Activated T-helper 1 cell treated with anti-CD3 and anti-CD28 coated beads, Interleukin-12 subunit alpha, Interleukin-12 subunit beta, Interleukin-2, Interleukin-4 antibody, amounts not matched to agents 30 ng/mL and 10 ng/mL and 1 ng/mL, durations not matched to agents 14 hours and 24 hours and 36 hours (primary cell): Measurements from ENCODE around the gene KPTN. TPM values are rescaled to one million over a fixed set of nuclear protein-coding genes. Genes with fewer than 3 reads are reported as not detected.

Source experiments
- DNase-seq: peaks from one replicate; pipeline ENCODE4 v3.0.0; 2021; ENCODE audit warnings: low spot score
- H3K27ac Mint-ChIP-seq: one replicate; pipeline ENCODE4 v1.8.0; 2021; ENCODE audit warnings: mild to moderate bottlenecking, mixed read lengths
- H3K27me3 Mint-ChIP-seq: one replicate; pipeline ENCODE4 v1.8.0; 2022; ENCODE audit warnings: mild to moderate bottlenecking, moderate library complexity, mixed read lengths; ENCODE audit not compliant: insufficient read depth
- H3K36me3 Mint-ChIP-seq: one replicate; pipeline ENCODE4 v1.8.0; 2021; ENCODE audit warnings: low read depth, mixed read lengths
- H3K4me1 Mint-ChIP-seq: one replicate; pipeline ENCODE4 v1.8.0; 2021; ENCODE audit warnings: low read depth, mixed read lengths
- H3K4me3 Mint-ChIP-seq: one replicate; pipeline ENCODE4 v1.8.0; 2021; ENCODE audit warnings: mild to moderate bottlenecking, moderate library complexity, mixed read lengths
- H3K9me3 Mint-ChIP-seq: one replicate; pipeline ENCODE4 v1.8.0; 2021; ENCODE audit warnings: mixed read lengths
- intact Hi-C: fragments of 100-400 bp; cut with micrococcal nuclease; formaldehyde crosslinking; loops from one replicate; pipeline ENCODE4 v1.15.1; 2024
- total RNA-seq: library from RNA; stranded (reverse); gene quantifications from 2 replicates; pipeline ENCODE4 v1.2.3, GENCODE V29; 2022

Gene KPTN
- total RNA-seq, 1 donor from 2014 or later = 10.8 TPM

DNA sequence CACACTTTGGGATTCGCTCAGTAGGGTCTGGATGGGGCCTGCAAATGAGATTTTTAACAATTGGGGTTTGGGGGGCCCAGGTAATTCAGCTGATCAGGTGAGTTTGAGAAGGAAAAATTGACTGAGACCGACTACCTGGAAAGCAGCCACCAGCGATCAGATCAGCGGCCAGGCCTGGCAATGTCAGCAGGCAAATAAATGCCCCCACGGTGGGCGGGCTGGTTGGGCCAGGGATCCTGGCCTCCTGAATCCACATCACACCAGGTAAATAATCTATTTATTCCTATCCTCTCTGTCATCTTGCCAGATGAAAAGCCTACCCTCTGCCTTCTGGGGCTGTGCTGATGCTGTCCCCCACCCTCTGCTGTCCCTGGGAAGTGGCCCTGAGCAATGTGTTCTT, 21.5 kb upstream of the KPTN start:
- intact Hi-C loops = no loop called here
- no peaks in the 10 kb centered on the region for H3K9me3 Mint-ChIP-seq
- DNase-seq = no peak
- peaks cover 14% of the 10 kb centered on the region for H3K36me3 Mint-ChIP-seq
- peaks cover 10% of the 10 kb centered on the region for H3K4me1 Mint-ChIP-seq
- no peak overlapping the region for H3K27ac Mint-ChIP-seq
- H3K27me3 Mint-ChIP-seq = no peaks in the 10 kb centered on the region
- no peak overlapping the region for H3K4me3 Mint-ChIP-seq

- intact Hi-C loops = no loop called here
- H3K4me1 Mint-ChIP-seq = no peaks in the 10 kb centered on the region
- H3K9me3 Mint-ChIP-seq = no peaks in the 10 kb centered on the region
- H3K4me3 Mint-ChIP-seq = no peak overlapping the region
- H3K27ac Mint-ChIP-seq = no peak overlapping the region
- H3K36me3 Mint-ChIP-seq = peaks cover 14% of the 10 kb centered on the region
- no peaks in the 10 kb centered on the region for H3K27me3 Mint-ChIP-seq
- DNase-seq = no peak
Observed at GRCh38 chr19:47503826-47504150, 19.8 kb upstream of the KPTN start.

DNA sequence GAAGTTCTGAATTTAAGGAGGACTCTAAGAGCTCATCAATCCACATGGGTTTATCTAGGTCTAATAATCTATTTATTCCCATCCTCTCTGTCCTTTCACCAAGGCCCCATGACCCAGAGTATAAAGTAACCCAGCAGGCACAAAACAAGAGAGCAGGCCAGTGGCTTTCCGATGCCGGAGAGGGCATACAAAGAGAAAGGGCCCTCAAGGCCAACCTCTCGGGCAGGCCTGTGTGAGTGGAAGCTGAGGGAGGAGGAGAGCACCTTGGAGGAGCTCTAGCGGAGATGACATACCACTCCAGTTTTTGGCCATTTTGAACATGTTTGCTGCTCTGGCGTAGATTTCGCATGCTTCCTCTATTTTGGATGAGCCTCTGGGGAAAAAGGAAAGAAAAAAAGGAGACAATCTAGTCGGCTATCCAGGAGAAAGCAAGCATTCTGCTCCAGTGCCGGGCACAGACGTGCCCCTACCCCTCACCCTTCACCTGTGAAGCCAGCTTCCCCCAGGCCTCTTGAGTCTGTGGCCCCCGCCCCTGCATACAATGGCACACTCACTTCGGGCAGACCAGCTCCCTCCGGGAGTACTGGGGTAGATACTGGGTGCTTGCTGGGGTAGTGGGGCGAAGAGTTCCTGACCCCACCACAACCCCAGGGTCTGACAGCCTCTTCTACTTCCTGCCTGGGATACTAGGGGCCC, 19.3 kb upstream of the KPTN start:
- Mint-ChIP-seq H3K27ac (no peak overlapping the region), H3K4me1 (no peaks in the 10 kb centered on the region), H3K27me3 (no peaks in the 10 kb centered on the region), H3K4me3 (no peak overlapping the region), H3K9me3 (no peaks in the 10 kb centered on the region), H3K36me3 (peaks cover 14% of the 10 kb centered on the region)
- no peak for DNase-seq
- intact Hi-C loops = no loop called here

DNA sequence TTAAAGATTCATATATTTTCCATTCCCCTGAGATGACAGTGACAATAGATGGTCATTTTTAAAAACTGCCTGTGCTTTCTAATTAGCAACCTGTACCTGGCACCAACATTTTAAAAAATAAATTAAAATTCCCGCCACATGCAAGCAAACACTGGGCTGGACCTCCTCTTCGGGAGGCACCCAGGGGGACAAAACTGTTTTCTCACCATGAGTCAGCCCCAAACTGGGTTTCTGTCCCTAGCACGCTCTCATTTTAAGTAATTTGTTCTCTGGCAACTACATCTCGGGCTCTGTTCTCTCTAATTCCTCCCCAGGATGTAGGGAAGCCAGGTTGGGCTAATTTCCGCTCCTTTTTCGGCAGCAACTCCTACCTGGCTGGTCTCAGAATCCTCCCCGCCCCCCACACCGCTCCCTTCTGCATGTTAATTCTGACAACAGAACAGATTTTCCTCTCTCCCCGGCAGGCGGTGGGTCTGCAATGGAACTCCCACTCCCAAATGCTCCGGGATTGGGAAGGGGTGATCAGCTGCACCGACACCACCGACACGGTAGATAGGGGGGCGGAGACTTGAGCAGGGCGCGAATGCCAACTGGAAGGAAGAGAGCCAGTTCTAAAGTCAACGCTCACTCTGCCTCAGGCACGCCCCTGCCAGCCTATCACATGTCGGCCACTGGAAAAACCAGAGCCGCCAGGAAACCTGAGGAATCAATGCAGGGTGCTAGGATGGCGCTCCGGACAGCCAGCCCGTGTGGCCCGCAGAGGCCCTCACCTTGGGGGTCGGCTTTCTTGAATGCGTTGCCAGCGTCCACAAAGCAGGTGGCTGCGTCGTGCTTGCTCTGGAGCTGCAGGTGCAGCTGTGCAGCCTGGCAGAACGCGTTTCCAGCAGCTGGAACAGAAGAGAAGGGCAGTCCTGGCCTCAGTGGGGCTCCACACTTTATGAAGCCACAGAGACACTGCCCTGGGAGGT, 16.1 kb upstream of the KPTN start:
- Mint-ChIP-seq H3K27me3 (no peaks in the 10 kb centered on the region), H3K4me3 (no peak overlapping the region), H3K27ac (no peak overlapping the region), H3K36me3 (peaks cover 16% of the 10 kb centered on the region), H3K9me3 (no peaks in the 10 kb centered on the region), H3K4me1 (no peaks in the 10 kb centered on the region)
- intact Hi-C loops = no loop called here
- DNase-seq = no peak

DNA sequence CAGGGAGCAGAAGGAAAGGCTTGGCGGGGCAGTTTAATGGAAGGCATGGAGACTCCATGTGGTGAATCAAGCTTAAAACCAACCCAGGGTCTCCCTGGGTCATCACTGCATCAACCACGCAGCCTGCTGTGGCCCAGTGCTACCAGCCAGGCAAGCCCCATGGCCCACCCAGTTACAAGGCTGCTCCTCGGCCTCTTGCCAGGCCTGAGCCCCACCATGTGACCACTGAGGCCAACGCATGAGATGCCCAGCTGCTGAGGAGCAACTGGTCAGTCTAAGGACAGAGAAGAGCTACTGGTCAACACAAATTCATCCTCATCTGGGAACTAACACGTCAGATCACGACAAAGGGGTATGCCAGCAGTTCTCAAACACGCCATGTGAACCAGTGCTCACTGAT, 15.4 kb upstream of the KPTN start:
- Mint-ChIP-seq H3K9me3 (no peaks in the 10 kb centered on the region), H3K4me3 (no peak overlapping the region), H3K36me3 (peaks cover 16% of the 10 kb centered on the region), H3K27ac (no peak overlapping the region), H3K27me3 (no peaks in the 10 kb centered on the region), H3K4me1 (no peaks in the 10 kb centered on the region)
- no peak for DNase-seq
- intact Hi-C loops = no loop called here

DNA sequence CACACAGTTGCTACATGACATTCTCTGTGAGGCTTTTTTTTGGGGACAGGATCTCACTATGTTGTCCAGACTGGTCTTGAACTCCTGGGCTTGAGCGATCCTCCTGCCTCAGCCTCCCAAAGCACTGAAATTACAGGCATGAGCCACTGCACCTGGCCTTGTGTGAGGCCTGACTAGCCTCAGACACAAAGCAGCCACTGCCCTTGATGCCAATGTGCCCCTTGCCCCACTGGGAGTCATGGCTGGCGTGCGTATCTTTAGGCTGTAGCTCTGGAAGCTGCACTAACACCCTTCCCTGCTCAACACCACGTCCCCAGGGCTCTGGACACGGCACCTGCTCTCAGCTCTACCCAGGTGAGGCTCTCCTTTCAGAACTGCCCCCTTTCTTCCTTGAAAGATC, 14.5 kb upstream of the KPTN start:
- Mint-ChIP-seq H3K4me1 (no peaks in the 10 kb centered on the region), H3K27ac (no peak overlapping the region), H3K27me3 (no peaks in the 10 kb centered on the region), H3K36me3 (peaks cover 16% of the 10 kb centered on the region), H3K4me3 (no peak overlapping the region), H3K9me3 (no peaks in the 10 kb centered on the region)
- DNase-seq = no peak
- intact Hi-C loops = no loop called here

DNA sequence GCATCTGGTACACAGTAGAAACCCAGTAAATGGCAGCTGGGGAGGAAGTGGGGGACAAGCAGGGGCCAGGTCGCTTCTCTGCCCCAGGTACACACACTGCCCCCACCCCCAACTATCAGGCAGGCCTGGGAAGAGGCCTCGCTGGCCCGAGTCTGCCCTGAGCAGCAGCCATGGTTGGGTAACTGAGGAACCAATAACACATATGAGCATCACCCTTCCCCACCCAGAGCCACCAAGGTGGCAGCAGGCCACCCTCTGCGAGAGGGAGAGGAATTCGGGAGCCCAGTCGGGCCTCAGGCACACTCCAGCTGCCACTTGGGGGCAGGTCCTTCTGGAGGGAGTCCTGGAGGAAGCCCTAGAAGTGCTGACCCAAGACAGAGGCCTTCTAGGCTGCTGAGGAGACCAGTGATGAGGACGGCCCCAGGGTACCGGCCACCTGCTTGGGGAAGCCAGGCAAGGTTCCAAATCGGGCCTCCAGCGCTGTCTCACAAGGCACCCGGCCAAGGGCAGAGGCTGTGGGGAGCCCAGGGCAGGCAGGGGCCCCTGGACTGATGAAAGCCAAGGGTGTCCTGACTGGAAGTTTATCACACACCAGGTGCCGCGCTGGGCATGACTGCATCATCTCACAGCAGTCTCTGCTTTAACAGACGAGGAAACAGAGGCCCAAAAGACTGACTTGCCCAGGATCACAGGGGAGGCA, 14.0 kb upstream of the KPTN start:
- Mint-ChIP-seq H3K4me1 (no peaks in the 10 kb centered on the region), H3K36me3 (peaks cover 10% of the 10 kb centered on the region), H3K27ac (no peak overlapping the region), H3K27me3 (no peaks in the 10 kb centered on the region), H3K9me3 (no peaks in the 10 kb centered on the region), H3K4me3 (no peak overlapping the region)
- no peak for DNase-seq
- intact Hi-C loops = no loop called here

- intact Hi-C loops = no loop called here
- H3K36me3 Mint-ChIP-seq = peaks cover 5% of the 10 kb centered on the region
- H3K4me1 Mint-ChIP-seq = no peaks in the 10 kb centered on the region
- H3K27ac Mint-ChIP-seq = no peak overlapping the region
- no peaks in the 10 kb centered on the region for H3K27me3 Mint-ChIP-seq
- no peak overlapping the region for H3K4me3 Mint-ChIP-seq
- no peak for DNase-seq
- H3K9me3 Mint-ChIP-seq = no peaks in the 10 kb centered on the region
Observed at GRCh38 chr19:47497050-47497766, 13.2 kb upstream of the KPTN start.

GRCh38 chr19:47495478-47496372, 11.7 kb upstream of the KPTN start:
- intact Hi-C loops = no loop called here
- no peaks in the 10 kb centered on the region for H3K27me3 Mint-ChIP-seq
- H3K27ac Mint-ChIP-seq = no peak overlapping the region
- H3K4me3 Mint-ChIP-seq = no peak overlapping the region
- DNase-seq = no peak
- H3K4me1 Mint-ChIP-seq = no peaks in the 10 kb centered on the region
- no peaks in the 10 kb centered on the region for H3K9me3 Mint-ChIP-seq
- peaks cover 4% of the 10 kb centered on the region for H3K36me3 Mint-ChIP-seq

DNA sequence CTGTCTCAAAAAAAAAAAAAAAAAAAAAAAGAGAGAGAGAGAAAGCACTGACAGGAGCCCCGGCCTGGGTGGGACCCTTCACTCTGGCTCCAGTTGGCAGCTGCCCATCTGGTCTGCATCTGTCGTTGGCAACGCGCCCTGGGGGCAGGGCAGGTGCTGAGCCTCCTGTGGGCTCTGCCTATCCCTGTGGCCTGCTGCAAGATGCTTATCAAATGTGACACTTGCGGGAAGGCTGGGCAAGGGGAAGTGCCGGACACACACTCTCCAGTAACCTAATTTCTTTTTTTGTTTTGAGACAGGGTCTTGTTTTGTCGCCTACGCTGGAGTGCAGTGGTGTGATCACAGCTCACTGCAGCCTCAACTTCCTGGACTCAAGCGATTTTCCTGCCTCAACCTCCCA, 10.7 kb upstream of the KPTN start:
- Mint-ChIP-seq H3K36me3 (peaks cover 9% of the 10 kb centered on the region), H3K9me3 (no peaks in the 10 kb centered on the region), H3K27me3 (no peaks in the 10 kb centered on the region), H3K27ac (no peak overlapping the region), H3K4me1 (no peaks in the 10 kb centered on the region), H3K4me3 (no peak overlapping the region)
- no peak for DNase-seq
- intact Hi-C loops = no loop called here

- peaks cover 9% of the 10 kb centered on the region for H3K36me3 Mint-ChIP-seq
- H3K4me3 Mint-ChIP-seq = no peak overlapping the region
- no peaks in the 10 kb centered on the region for H3K27me3 Mint-ChIP-seq
- no peak overlapping the region for H3K27ac Mint-ChIP-seq
- no peak for DNase-seq
- H3K4me1 Mint-ChIP-seq = no peaks in the 10 kb centered on the region
- no peaks in the 10 kb centered on the region for H3K9me3 Mint-ChIP-seq
- intact Hi-C loops = no loop called here
Observed at GRCh38 chr19:47494211-47494547, 10.2 kb upstream of the KPTN start.
